ENCODE results near the gene INO80C. TPM values are rescaled to one million over a fixed set of nuclear protein-coding genes. Genes with fewer than 3 reads are reported as not detected.
"Not testable (repeated sequence)": the region's sequence is repeated elsewhere in the genome, so short reads cannot be mapped to it uniquely, and the experiment has no call there.

INO80C gene
- total RNA-seq, 4 donors from 2014 or later = 9.5 to 20.6 (median 17.1) TPM

- DNase-seq = no peak
- Histone ChIP-seq H3K27me3 (no peaks in the 10 kb centered on the region), H3K9me3 (no peaks in the 10 kb centered on the region), H3K4me1 (peaks cover 0 to 19% (median 0%) of the 10 kb centered on the region in 4 donors), H3K36me3 (no peaks in the 10 kb centered on the region), H3K27ac (no peak overlapping the region), H3K4me3 (no peak overlapping the region)
- no peak for TF ChIP-seq POLR2A (IDR thresholded peaks at IDR 0.05)
- TF ChIP-seq CTCF (IDR thresholded peaks at IDR 0.05) = no peak
Observed at GRCh38 chr18:35457140-35457704, 40.5 kb downstream of the INO80C start.

GRCh38 chr18:35455926-35456763 lies 41.6 kb downstream of the INO80C start:
- H3K4me1 ChIP-seq = peaks cover 0 to 19% (median 0%) of the 10 kb centered on the region in 4 donors
- DNase-seq = peak in 2 of 3 donors; percentile 64 to 71

GRCh38 chr18:35454803-35455202 lies 43.0 kb downstream of the INO80C start:
- no peak overlapping the region for H3K4me3 ChIP-seq
- TF ChIP-seq CTCF (IDR thresholded peaks at IDR 0.05) (no peak), POLR2A (IDR thresholded peaks at IDR 0.05) (no peak)
- no peak overlapping the region for H3K27ac ChIP-seq
- H3K9me3 ChIP-seq = no peaks in the 10 kb centered on the region
- H3K27me3 ChIP-seq = no peaks in the 10 kb centered on the region
- H3K4me1 ChIP-seq = peaks cover 0 to 16% (median 0%) of the 10 kb centered on the region in 4 donors
- no peak for DNase-seq
- H3K36me3 ChIP-seq = no peaks in the 10 kb centered on the region

More at GRCh38 chr18:35455926-35456763, 41.6 kb downstream of the INO80C start:
- no peaks in the 10 kb centered on the region for H3K27me3 ChIP-seq
- no peak for TF ChIP-seq CTCF (IDR thresholded peaks at IDR 0.05)
- TF ChIP-seq POLR2A (IDR thresholded peaks at IDR 0.05) = no peak
- H3K9me3 ChIP-seq = no peaks in the 10 kb centered on the region
- H3K4me3 ChIP-seq = no peak overlapping the region
- peak overlapping the region in 1 of 4 donors; percentile 43 for H3K27ac ChIP-seq
- no peaks in the 10 kb centered on the region for H3K36me3 ChIP-seq

GRCh38 chr18:35453065-35453464 lies 44.7 kb downstream of the INO80C start:
- H3K4me3 ChIP-seq, H3K27me3 ChIP-seq, H3K9me3 ChIP-seq, H3K36me3 ChIP-seq, DNase-seq, H3K27ac ChIP-seq, H3K4me1 ChIP-seq: not testable (repeated sequence)

- H3K27me3 ChIP-seq = no peaks in the 10 kb centered on the region
- no peak for TF ChIP-seq POLR2A (IDR thresholded peaks at IDR 0.05)
- TF ChIP-seq CTCF (IDR thresholded peaks at IDR 0.05) = no peak
- H3K36me3 ChIP-seq = no peaks in the 10 kb centered on the region
- H3K9me3 ChIP-seq = no peaks in the 10 kb centered on the region
- no peak overlapping the region for H3K27ac ChIP-seq
- no peak for DNase-seq
- peaks cover 0 to 5% (median 0%) of the 10 kb centered on the region in 4 donors for H3K4me1 ChIP-seq
- H3K4me3 ChIP-seq = no peak overlapping the region
Observed at GRCh38 chr18:35451916-35452315, 45.8 kb downstream of the INO80C start.

GRCh38 chr18:35451032-35451431 lies 46.7 kb downstream of the INO80C start:
- Histone ChIP-seq H3K36me3 (no peaks in the 10 kb centered on the region), H3K4me3 (no peak overlapping the region), H3K27ac (no peak overlapping the region), H3K27me3 (no peaks in the 10 kb centered on the region), H3K4me1 (peaks cover 0 to under 1% (median 0%) of the 10 kb centered on the region in 4 donors), H3K9me3 (no peaks in the 10 kb centered on the region)
- TF ChIP-seq CTCF (IDR thresholded peaks at IDR 0.05) (no peak), POLR2A (IDR thresholded peaks at IDR 0.05) (no peak)
- no peak for DNase-seq
